ENCODE results near the gene ADH1B.

ADH1B gene

DNA sequence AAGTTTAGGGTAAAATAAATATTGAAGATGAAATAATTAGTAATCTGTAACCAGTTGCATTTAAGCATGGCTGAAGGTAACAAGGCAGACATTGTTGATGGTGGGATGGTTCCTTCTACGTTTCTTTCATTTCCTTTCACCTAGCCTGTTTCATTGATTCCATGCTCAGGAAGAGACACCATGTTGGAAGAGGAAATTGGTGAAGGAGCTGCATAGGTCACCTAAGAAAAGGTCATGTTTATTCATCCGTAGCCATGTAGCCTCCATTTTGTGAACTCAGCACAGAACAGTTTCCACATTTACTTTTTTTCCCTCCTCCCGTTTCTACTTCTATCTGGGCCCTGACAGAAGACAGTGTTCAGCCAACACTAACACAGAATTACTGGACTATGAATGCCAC, 3.8 kb downstream of the ADH1B start (continued):
- no peak for TF ChIP-seq ZNF561 (tag by site-specific recombination; IDR thresholded peaks at IDR 0.05; ENCODE audit: borderline replicate concordance)
- TF ChIP-seq ZNF473 (tag by site-specific recombination; IDR thresholded peaks at IDR 0.05): no peak
- no peak for TF ChIP-seq ZNF214 (tag by site-specific recombination; IDR thresholded peaks at IDR 0.05; ENCODE audit: borderline replicate concordance)
- TF ChIP-seq ZNF660 (tag by site-specific recombination; IDR thresholded peaks at IDR 0.05): no peak
- TF ChIP-seq ZNF544 (tag by site-specific recombination; IDR thresholded peaks at IDR 0.05): no peak

GRCh38 chr4:99315839-99316238, 5.4 kb downstream of the ADH1B start:
- Histone ChIP-seq H3K36me3 (ENCODE audit: control insufficient read depth in 2 of 2, insufficient read depth in 1 of 2, low read length in 2 of 2) (no peaks in the 10 kb centered on the region), H3K9me3 (ENCODE audit: control insufficient read depth, insufficient read depth, low read depth, low read length) (no peaks in the 10 kb centered on the region), H3K27ac (ENCODE audit: extremely low read depth, low read depth, low read length) (no peak overlapping the region), H3K4me3 (ENCODE audit: low read depth, low read length) (no peak overlapping the region), H3K4me1 (ENCODE audit: control insufficient read depth, insufficient read depth, low read length) (no peaks in the 10 kb centered on the region)
- ChIA-PET POLR2A (no interaction called here), CTCF (no interaction called here)
- no peak for TF ChIP-seq GLIS2 (tag by site-specific recombination; IDR thresholded peaks at IDR 0.05)
- TF ChIP-seq SALL2 (tag by site-specific recombination; IDR thresholded peaks at IDR 0.05; ENCODE audit: borderline replicate concordance): no peak
- TF ChIP-seq PRDM4 (tag by site-specific recombination; IDR thresholded peaks at IDR 0.05): no peak
- no peak for TF ChIP-seq ZNF621 (tag by site-specific recombination; IDR thresholded peaks at IDR 0.05)
- TF ChIP-seq ZNF548 (tag by site-specific recombination; IDR thresholded peaks at IDR 0.05): no peak

DNA sequence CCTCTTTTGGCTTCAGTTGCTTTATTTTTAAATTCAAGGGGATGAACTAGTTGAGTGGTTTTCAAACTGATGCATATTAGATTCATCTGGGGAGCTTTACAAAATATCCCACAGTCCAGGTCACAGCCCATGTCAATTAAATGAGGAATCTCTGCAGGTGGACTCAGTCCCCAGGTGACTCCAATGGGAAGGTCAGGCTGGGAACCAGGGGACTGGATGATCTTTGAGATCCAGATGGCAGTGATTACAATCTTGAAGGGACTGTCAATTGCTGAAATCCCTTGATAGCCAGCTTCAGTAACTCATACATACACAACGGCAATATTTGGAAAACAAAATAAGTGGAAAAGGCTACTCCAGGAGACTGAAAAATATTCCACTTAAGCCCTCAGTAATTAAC, 7.0 kb downstream of the ADH1B start:
- H3K4me1 ChIP-seq (ENCODE audit: control insufficient read depth, insufficient read depth, low read length): no peaks in the 10 kb centered on the region
- ChIA-PET POLR2A (no interaction called here), CTCF (no interaction called here)
- TF ChIP-seq ZNF350 (tag by site-specific recombination; IDR thresholded peaks at IDR 0.05) (no peak), ZNF777 (tag by site-specific recombination; IDR thresholded peaks at IDR 0.05; ENCODE audit: borderline replicate concordance) (no peak), ELK4 (IDR thresholded peaks at IDR 0.05; ENCODE audit: borderline replicate concordance, low read depth, low read length) (no peak), ZNF585B (tag by site-specific recombination; IDR thresholded peaks at IDR 0.05) (no peak), ZNF473 (tag by site-specific recombination; IDR thresholded peaks at IDR 0.05) (no peak), ZNF830 (tag by site-specific recombination; IDR thresholded peaks at IDR 0.05; ENCODE audit: low read depth) (no peak), ZNF561 (tag by site-specific recombination; IDR thresholded peaks at IDR 0.05; ENCODE audit: borderline replicate concordance) (no peak), GFI1B (tag by site-specific recombination; IDR thresholded peaks at IDR 0.05) (no peak), ZSCAN4 (tag by site-specific recombination; IDR thresholded peaks at IDR 0.05) (no peak), ZNF664 (tag by site-specific recombination; IDR thresholded peaks at IDR 0.05) (no peak), ZFP37 (tag by site-specific recombination; IDR thresholded peaks at IDR 0.05) (no peak), ZNF654 (tag by site-specific recombination; IDR thresholded peaks at IDR 0.05; ENCODE audit: low read depth) (no peak), IKZF3 (tag by site-specific recombination; IDR thresholded peaks at IDR 0.05) (no peak), ZNF747 (tag by site-specific recombination; IDR thresholded peaks at IDR 0.05) (no peak)
- TF ChIP-seq, protein P1, sequence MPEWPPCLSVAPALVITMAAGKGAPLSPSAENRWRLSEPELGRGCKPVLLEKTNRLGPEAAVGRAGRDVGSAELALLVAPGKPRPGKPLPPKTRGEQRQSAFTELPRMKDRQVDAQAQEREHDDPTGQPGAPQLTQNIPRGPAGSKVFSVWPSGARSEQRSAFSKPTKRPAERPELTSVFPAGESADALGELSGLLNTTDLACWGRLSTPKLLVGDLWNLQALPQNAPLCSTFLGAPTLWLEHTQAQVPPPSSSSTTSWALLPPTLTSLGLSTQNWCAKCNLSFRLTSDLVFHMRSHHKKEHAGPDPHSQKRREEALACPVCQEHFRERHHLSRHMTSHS (tag by site-specific recombination; IDR thresholded peaks at IDR 0.05): no peak
- TF ChIP-seq, protein P2, sequence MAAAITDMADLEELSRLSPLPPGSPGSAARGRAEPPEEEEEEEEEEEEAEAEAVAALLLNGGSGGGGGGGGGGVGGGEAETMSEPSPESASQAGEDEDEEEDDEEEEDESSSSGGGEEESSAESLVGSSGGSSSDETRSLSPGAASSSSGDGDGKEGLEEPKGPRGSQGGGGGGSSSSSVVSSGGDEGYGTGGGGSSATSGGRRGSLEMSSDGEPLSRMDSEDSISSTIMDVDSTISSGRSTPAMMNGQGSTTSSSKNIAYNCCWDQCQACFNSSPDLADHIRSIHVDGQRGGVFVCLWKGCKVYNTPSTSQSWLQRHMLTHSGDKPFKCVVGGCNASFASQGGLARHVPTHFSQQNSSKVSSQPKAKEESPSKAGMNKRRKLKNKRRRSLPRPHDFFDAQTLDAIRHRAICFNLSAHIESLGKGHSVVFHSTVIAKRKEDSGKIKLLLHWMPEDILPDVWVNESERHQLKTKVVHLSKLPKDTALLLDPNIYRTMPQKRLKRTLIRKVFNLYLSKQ (tag by site-specific recombination; IDR thresholded peaks at IDR 0.05; ENCODE audit: borderline replicate concordance): no peak
- no peaks in the 10 kb centered on the region for H3K9me3 ChIP-seq (ENCODE audit: control insufficient read depth, insufficient read depth, low read depth, low read length)
- no peak overlapping the region for H3K27ac ChIP-seq (ENCODE audit: extremely low read depth, low read depth, low read length)
- no peaks in the 10 kb centered on the region for H3K36me3 ChIP-seq (ENCODE audit: control insufficient read depth in 2 of 2, insufficient read depth in 1 of 2, low read length in 2 of 2)
- no peak overlapping the region for H3K4me3 ChIP-seq (ENCODE audit: low read depth, low read length)
